Central memory CD4-positive, alpha-beta T cell (primary cell): ENCODE data around the gene CWC27.
A peak's percentile ranks its signal among the peaks of the same experiment; 100 is the strongest.

Experiments used
- DNase-seq: peaks from one replicate; pipeline ENCODE4 v3.0.0; 2022
- total RNA-seq, 3 experiments: gene quantifications; one replicate each; lab custom pipeline; 2026; lab: John Stamatoyannopoulos, UW

CWC27 gene, protein sequence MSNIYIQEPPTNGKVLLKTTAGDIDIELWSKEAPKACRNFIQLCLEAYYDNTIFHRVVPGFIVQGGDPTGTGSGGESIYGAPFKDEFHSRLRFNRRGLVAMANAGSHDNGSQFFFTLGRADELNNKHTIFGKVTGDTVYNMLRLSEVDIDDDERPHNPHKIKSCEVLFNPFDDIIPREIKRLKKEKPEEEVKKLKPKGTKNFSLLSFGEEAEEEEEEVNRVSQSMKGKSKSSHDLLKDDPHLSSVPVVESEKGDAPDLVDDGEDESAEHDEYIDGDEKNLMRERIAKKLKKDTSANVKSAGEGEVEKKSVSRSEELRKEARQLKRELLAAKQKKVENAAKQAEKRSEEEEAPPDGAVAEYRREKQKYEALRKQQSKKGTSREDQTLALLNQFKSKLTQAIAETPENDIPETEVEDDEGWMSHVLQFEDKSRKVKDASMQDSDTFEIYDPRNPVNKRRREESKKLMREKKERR
- 42.8 to 59.7 (median 46.5) reads per million in 3 experiments for total RNA-seq

DNA sequence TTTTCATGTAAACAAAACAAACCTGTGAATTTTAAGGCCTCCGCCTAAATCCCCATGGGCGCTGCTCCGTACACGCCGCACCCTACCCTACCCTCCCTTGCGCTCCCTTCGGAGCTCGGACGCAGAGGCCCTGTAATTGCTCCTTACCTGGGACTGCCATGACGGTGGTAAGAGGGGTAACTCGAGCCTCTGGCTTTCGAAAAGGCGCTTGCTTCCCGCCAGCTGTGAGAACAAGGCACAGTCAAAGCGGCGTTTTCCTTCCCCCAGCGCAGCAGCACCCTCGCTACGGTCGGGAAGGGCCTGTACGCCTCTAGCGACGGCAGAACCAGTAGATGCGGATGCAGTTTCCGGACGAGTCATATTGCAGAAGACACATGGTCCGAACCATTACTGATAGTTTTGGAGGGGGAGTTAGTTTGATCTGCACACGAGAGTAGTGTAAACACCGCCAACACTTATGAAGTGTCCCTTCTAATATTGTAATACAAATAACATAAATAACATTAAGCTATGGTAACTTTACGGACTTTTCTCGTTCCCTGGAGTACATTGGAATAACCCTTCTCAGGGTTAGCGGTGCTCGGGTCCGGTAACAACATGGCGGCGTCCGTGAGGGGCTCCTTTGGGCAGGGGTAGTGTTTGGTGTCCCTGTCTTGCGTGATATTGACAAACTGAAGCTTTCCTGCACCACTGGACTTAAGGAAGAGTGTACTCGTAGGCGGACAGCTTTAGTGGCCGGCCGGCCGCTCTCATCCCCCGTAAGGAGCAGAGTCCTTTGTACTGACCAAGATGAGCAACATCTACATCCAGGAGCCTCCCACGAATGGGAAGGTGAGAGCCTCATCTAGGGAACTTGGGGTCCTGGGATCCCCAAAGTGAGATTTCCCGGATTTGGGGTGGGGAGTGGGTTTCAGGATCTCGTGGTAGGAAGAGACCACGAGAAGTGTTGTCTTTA is at the start of gene CWC27, which contains the start of gene SREK1IP1:
Gene CWC27, plus strand, starts transcription at position 573 of the 955 bp plus-strand sequence. Its CDS starts 217 bp downstream, at position 790.
Gene SREK1IP1, minus strand, starts transcription at position 334 of the 955 bp plus-strand sequence. Its CDS starts 174 bp downstream, at position 160.
- peak; percentile 80 for DNase-seq

DNA sequence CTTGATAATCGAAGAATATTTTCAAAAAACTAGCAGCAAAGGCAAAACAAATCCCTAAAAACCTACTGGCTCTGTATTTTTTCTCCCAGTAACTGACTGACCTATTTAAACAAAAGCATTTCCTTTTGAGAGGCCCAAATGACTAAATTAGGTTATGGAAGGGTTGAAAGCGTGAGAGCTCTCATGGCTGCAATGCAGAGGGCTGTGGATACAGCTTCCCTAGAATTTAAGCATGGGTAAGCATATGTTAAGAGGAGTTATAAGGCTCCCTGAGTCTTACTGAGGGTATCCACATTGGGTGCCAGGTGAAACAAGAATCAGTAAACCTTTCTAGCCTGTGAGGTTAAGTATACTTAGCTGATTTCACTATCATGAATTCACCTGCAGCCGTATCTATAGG is 46.1 kb upstream of the CWC27 start:
- DNase-seq, result no peak

DNA sequence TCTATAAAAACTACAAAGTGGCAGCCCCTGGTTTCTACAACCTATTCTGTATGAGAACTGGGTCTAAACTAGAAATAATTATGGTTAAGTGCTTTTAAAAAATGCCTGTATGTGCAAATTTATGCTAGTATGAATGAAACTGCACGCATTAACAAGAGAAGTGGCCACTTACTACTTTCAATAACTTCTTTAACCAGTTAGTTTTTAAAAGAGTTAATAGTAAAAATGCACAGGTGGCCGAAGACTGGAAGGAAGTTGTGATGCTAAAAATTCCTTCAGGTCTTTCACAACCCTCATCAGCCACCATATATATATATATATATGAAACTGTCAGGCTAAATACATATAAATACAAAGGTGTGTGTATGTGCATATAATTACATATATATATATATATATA is 41.6 kb upstream of the CWC27 start:
- no peak for DNase-seq

DNA sequence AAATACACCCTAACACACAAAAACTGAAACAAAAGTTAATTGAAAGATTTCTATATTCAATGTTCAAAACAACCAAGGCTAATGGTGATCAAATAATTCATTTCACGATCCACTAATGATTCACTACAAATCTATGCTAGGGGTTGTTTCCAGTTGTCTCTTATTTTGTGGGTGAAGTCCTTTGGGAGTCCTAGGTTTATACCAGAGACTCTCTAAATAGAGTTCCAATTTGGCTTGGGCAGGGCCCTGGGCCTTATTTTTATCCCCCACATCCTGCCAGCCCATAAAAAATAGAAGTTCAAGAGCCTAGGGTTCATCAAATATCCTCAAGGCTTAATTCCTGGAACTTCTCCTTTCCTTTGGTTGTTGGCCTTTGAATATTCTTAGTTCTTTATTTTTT is 26.3 kb upstream of the CWC27 start:
- DNase-seq, result no peak

DNA sequence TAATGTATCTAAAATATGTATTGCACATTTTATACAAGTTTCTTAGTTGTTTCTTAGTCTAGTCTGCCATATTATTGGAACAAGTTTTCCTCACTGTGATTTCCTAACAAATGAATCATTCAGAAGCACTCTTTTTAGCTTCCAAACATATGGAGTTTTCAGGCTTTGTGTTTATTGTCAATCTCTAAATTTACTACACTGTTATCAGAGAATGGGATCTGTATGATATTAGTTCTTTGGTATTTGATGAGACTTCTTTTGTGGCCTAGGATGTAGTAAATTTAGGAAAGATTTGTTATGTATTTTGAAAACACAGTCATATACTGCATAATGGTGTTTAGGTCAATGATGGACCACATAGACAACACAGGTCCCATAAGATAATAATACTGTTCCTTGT is 25.9 kb upstream of the CWC27 start:
- DNase-seq, result no peak

DNA sequence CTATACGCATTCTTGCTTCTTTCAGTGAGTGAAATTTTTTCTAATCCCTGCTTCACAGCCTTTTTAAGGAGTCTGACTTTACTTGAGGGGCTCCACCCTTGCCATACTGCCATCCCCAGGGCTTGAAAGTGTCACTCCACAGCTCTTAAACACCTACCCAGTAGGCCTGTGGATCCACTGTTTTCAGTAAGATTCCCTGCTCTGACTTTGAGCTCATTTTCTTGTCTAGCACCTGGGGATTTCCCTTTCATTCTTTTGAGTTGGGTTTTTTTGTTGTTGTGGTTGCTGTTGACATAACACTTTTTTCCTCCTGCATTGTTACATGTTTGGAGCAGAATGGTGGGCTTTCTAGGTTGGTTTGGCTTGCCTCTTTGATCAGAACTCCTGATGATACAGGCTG is 23.8 kb upstream of the CWC27 start:
- no peak for DNase-seq

DNA sequence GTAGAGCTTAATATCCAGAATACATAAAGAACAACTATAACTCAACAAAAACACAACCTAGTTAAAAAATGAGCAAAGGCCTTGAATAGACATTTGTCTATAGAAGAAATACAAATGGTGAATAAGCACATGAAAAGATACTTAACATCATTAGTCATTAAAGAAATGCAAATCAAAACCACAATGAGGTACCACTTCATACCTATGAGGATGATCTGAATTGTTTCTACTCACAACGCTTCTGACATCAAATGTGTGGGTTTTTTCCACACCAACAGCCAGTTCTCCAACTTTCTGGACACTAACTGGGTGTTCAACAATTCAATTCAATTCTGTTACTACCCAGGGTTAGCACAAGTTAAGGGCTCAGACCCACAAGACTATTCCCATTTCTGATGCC is 22.3 kb upstream of the CWC27 start:
- DNase-seq, result no peak

DNA sequence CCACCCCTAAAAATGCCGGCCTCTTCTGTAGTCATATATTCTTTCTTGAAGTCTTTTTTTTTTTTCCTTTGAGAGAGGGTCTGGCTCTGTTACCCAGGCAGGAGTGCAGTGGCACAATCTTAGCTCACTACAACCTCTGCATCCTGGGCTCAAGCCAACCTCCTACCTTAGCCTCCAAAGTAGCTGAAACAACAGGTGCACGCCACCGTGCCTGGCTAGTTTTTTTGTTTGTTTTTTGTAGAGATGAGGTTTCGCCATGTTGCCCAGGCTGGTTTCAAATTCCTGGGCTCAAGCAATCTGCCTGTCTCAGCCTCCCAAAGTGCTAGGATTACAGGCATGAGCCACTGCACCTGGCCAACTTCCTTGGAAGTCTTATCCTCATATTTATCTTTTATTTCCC is 19.3 kb upstream of the CWC27 start:
- no peak for DNase-seq

DNA sequence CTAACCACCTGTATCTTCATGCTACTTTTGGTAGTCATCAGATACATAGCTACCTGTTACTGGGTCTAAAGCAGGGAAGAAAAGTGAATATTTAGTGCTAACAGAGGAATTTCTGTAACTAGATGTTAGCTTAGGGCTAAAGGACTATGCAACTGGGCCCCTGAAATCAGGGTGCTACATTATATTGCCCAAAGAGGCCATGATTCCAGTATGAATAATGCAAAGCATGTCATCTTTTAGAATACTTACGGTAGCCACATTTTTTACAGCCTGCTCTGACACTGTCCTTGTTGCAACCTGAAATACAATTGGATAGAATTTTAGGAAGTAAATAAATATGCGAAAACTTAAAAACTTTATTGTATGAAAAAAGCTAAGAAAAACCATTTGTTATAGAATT is 14.7 kb upstream of the CWC27 start:
- no peak for DNase-seq

DNA sequence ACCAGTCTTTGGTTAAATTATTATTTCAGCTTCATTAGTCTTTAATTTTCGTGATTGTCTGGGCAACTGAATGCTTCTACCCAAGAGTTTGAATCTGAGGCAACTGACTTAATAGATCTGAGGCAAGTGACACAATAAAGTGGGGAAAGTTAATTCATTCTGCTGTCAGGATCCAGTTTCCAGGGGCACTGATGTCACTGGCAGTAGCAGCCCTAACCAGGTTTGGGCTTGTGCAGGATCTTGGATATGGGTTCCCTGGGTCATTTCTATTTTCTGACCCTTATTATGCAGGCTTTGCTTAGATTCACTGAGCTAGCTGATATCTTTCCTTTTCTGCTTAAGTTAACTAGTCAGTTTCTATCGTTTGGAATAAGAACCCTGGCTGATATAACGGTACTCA is 9.8 kb upstream of the CWC27 start:
- no peak for DNase-seq

DNA sequence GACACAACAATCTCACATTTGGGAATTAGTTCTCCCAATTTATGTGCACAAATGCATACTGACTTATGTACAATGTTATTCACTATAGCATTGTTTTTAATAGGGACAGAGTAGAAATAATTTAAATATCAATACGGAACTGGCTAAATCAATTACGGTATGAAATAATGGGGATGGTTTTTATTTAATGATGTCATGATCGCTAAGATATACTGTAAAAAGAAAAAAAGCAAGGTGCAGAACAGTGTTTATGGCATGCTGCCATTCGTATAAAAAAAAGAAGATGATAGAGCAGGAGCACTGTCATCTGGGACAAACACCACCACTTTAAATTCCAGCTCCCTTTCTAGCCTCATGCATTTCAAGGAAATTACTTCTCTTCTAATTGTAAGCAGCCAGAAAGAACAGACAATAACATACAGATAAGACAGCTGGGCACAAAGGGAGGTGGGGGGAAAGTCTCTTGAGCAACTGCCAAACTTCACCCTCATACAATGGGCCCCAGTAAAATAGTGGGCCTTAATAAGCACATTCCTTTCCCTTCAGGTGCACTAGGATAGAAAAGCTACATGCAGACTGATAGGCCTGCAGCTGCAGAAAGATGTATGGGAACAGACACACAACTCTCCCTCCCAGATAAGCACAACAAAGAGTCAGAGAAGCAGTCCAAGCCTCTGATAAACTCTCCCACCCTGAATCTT is 8.6 kb upstream of the CWC27 start:
- no peak for DNase-seq

DNA sequence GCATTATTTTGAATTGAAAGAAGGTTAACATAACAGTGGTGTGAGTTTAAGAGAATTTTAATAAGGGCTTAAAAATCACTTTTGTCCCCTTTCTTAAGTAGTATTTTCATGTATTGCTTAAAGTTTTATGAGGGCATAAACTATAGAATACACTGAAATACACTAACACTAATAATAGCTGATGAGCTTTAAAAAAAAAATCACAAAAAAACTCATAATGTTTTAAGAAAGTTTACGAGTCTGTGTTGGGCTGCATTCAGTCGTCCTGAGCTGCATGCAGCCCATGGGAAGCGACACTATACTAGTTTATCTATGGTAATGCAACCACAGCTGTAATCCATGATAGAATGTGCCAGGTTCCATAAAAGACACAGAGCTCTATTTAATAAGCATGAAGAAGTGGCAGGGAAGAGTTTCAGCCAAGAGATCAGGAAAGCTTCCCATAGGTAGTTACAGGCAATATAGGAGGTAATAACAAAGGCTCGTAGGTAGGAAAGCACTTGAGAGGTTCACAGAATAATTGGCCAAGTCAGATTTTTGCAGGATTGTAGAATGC is 4.7 kb upstream of the CWC27 start:
- DNase-seq, result no peak

DNA sequence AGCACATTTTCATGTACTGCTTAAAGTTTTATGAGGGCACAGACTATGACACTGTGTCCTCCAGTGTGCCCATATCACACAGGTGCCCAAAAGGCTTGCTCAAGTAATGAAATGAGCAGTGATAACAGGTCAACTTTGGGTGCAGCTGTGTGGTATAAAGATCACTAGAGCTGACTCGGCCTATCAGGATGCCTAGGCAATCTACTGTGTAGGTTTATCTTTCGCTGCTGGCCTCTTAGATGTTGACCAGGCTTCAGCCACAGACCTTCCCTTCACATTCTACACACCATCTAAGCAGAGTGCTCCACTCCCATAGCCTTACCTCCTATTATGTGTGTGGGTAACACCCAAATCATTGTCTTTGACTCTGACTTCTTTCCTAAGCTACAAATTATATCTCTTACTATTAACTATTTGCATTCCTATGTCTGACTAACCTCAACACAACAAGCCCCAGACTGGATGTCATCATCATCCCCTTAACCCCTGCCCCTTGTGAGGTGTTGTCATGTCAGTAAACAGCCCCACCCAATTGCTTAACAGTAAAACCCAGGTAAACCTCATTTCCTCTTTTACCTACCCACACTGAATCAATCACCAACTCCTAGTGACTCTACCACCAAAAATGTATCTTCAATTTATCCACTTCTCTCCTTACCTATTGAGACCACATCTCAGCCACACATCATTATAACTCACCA is 2.8 kb upstream of the CWC27 start:
- DNase-seq, result no peak

DNA sequence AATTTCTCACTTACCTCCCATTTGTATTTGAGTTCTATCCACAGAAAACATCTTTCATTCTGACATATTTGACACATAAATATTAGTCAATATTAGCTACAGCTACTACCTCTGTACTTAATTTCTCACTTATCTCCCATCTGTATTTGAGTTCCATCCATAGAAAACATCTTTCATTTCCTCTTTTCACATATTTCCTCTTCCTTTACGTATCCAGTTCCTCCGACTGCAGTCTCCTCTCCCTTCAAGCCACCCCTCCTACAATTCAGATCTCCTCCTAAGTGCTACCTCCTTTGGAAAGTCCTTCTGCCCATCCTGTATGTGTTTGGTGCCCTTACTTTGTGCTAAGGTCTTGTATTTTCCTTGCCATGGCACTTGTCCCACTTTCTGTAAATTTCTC is 1.8 kb upstream of the CWC27 start:
- no peak for DNase-seq

DNA sequence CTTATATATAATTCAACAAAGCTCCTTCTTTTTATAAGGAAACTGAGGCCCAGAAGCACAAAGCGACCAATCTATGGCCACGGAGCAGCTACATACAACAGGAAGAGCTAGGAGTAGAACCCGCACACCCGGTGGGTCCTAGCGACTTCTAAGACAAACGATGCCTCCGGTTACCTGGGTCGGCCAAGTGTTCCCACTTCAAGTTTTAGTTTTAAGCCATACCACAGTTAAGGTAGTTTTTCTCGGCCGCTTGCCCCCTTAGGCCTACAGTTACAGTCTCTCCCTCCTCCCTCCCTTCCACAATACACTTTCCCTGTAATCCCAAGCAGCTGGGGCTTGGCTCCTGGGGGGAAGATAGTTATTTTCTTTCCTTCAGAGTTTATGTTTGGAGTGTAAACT is 772 bp upstream of the CWC27 start:
- no peak for DNase-seq

DNA sequence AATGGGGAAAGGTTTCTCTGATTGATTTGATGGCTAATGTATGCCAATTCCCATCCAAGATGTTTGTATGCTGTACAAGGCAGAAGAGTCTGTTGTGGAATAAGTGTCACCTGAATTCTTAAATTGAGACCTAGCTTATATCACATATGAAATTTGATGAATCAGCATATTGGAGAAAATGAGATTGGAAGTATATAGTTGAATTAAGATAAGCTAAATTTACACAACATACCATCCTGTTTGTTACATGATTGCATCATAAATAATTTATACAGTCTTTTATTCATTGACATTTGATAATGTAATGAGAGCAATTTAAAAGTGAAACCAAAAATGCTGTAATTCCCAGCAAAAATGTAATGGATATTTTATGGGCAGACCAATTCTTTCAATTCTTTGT is 1.1 kb downstream of the CWC27 start:
- DNase-seq, result no peak

DNA sequence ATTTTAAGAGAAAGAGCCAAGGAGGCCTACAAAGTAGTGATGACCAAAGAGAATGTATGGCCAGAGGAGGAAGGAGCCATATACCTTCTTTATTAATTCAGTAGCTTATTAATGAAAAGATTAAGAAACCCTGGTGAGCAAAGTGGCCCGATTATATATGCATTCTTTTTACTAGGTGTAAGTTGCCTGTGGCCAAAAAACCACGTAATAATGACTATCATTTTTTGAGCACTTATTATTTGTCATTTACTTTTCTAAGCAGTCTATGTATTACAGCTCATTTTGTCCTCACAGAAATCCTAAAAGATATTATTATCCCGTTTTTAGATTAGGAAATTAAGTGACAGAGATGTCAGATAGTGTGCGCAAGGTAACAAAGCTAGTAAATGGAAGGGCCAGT is 3.0 kb downstream of the CWC27 start:
- no peak for DNase-seq

DNA sequence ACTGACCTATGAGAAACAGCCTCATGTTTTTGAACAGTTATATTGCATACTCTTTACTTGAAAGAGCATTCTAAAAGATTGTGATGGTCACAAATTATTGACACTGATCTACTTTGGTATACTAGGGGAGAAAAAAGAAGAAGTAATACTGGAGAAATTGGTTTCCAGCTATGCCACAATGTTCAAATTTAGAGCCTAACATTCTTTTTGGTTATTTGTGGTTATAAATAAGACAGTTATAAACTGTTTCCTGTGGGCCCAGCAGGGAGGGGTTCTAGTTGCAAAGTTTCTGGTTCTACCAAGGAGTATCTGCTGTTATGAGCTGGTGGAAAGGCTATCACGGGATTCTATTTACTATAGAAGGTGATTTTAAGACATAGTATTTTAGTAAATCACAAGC is 4.8 kb downstream of the CWC27 start:
- DNase-seq, result no peak

DNA sequence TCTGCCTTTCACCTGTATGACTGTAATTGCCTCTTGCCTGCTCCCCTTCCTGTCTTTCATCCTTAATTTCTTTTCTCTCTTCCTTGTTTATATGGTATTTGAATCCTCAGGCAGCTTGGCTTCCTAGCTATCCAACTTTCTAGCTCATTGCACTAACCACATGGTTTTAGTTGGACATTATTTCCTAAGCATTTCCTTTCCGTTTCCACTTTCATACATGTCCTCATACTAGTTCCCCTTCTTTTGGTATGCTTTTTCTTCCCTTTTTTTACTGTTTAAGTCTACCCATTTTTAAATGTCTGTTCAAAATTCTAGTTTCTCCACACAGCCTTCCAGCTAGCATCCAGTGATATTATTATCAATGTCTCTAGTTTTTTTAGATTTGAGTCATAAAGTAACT is 6.6 kb downstream of the CWC27 start:
- DNase-seq, result no peak

DNA sequence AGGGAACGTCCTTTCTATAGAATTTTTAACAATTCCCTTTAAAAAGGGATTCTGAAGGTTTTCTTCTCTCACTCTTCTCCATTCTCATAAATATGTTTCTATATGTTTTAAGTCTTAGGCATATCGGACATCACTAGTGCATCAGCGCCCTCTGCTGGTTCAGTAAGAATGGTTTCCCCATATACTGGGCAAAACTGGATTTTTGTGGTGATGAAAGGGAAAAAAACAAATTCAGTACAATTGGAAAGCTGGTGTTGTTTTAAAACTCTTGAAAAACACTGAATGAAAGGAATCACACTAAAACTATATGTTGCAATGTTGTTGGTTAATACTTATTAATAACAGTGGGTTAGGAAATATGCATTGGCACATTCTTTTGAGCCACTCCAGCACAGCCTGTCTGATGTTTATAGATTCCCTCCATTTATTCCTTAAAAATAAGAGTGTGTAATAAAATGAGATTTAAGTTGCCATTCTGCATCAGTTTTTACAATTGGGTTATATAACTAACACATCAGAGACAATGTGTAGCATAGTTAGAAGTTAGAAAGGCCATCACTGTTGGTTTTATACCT is 15.8 kb downstream of the CWC27 start:
- DNase-seq, result peak; percentile 59

DNA sequence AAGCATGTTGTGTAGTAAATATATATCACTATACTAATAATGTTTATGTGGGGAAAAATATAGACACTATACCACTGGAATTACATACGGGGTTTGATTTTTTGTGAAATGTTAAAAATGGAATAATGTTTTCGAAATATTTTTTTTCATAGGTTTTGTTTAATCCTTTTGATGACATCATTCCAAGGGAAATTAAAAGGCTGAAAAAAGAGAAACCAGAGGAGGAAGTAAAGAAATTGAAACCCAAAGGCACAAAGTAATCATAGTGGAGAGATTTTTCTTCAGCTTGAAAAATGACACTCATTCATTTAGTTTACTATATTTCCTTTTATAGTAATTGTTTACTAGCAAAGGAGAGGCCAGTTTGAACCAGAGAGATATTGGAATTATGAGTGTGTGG is 17.6 kb downstream of the CWC27 start:
- no peak for DNase-seq

DNA sequence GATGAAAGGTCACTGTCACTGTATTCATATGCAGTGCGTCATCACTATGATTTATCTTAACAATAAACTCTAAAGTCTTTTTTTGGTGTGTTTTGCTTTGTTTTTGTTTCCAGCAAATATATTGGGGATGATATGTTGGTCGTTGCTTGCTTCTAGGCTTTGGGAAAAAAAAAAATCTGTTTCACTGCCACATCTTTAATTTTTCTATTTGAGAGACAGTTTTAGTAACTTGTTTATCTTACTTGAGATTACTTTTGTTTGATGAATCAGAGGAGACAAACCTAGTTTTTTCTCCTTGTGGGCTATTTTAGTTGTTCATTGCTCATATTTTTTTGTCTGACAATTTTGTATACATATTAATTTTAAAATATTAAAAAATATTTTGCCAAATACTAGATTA is 19.4 kb downstream of the CWC27 start:
- no peak for DNase-seq
